Stimulated activated naive B cell treated with anti-CD40 and anti-IgM and Interleukin-4, amounts not matched to agents 10 μg/mL and 1 μg/mL and 100 μg/mL, for 72 hours (primary cell): ENCODE data around the gene ABCG2.

Experiments
- ATAC-seq, 2 donors: fragments of 150-1000 bp; cut with Tn5 transposase; replicated peaks; 2 replicates each; pipeline ENCODE4 v1.10.0; 2021; ENCODE audit warnings: moderate library complexity in 1 of 2
- DNase-seq: peaks from one replicate; pipeline ENCODE4 v3.0.0; 2021
- H3K27ac Mint-ChIP-seq: one replicate; pipeline ENCODE4 v1.8.0; 2022; ENCODE audit warnings: mild to moderate bottlenecking, mixed read lengths
- H3K27me3 Mint-ChIP-seq, 2 donors: one replicate each; pipeline ENCODE4 v1.8.0; 2022; ENCODE audit warnings: mixed read lengths in 2 of 2
- H3K36me3 Mint-ChIP-seq, 2 donors: one replicate each; pipeline ENCODE4 v1.8.0; 2022; ENCODE audit warnings: mixed read lengths in 2 of 2, mild to moderate bottlenecking in 1 of 2
- H3K4me1 Mint-ChIP-seq, 2 donors: one replicate each; pipeline ENCODE4 v1.8.0; 2022; ENCODE audit warnings: mixed read lengths in 2 of 2, mild to moderate bottlenecking in 1 of 2
- H3K4me3 Mint-ChIP-seq, 2 donors: one replicate each; pipeline ENCODE4 v1.8.0; 2022; ENCODE audit warnings: mild to moderate bottlenecking in 2 of 2, mixed read lengths in 2 of 2, moderate library complexity in 1 of 2
- H3K9me3 Mint-ChIP-seq, 2 donors: one replicate each; pipeline ENCODE4 v1.8.0; 2022; ENCODE audit warnings: mixed read lengths in 2 of 2, mild to moderate bottlenecking in 1 of 2

The ABCG2 gene

DNA sequence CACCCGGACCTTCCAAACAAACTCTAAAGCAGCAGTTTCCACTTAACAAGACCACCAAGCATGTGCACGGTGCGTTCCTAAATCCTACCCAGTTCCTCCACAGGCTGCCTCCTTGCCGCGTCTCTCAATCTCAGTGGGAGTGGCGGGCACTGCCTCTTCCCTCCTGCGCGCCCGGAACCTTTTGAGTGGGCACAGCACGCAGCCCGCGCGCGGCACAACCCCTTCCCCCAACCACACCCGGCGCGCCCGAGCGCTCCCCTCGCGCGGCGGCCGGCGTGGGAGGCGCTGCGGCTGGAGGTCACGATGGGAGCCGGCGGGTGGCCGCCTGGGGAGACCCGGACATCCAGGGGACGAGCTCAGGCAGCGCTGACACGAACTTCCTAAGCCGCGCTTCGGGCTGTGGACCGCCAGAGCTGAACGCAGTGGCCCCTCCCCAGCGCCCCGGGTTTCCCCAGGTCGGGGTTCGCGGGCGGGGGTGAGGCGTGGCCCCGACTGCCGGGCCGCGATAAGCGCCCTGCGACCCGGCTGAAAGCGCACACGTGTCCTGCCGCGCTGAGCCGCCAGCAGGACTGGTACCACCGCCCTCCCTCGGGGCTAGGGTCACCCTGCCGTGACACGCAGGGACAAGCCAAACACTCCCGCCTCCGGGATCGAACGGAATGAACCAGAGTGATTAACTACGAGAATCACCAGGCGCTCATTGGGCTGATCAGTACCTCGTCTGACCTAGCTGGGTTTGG is at the start of gene ABCG2:
TSS of gene ABCG2 (minus strand) at position 151 of the 740 bp plus-strand sequence. CDS start 18,644 bp downstream, outside the sequence.
- Mint-ChIP-seq H3K9me3 (peaks cover 0 to 4% of the 10 kb centered on the region in 2 donors), H3K27ac (peak within 1 kb of the TSS; percentile 59), H3K4me1 (peaks cover 7 to 10% of the 10 kb centered on the region in 2 donors), H3K27me3 (peaks cover 0 to 9% of the 10 kb centered on the region in 2 donors), H3K4me3 (peak within 1 kb of the TSS; percentile 82 to 85), H3K36me3 (peaks cover 0 to 4% of the 10 kb centered on the region in 2 donors)
- peak; percentile 79 to 86 for ATAC-seq
- DNase-seq = peak; percentile 50

DNA sequence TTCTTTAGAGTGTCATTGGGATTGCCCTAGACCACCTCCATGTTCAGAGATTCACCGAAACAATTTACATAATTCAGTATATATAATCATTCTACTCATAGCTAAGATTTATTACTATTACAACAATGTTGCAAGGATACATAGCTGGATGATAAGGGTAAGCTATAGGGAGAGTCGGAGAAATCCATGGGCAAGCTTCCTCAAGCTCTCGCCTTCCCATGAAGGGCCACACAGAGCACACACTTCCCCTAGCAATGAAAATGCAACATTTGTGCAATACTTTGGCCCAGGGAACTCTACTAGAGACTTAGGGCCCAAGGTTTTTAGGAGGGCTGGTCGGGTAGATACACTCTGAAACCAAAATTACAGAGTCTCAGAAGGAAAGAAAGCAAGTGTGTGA is 49.7 kb upstream of the ABCG2 start:
- Mint-ChIP-seq H3K4me1 (peaks cover 0 to 2% of the 10 kb centered on the region in 2 donors), H3K9me3 (no peaks in the 10 kb centered on the region), H3K36me3 (no peaks in the 10 kb centered on the region), H3K27ac (no peak overlapping the region), H3K4me3 (no peak overlapping the region), H3K27me3 (peaks cover 0 to 7% of the 10 kb centered on the region in 2 donors)
- DNase-seq (no peak), ATAC-seq (no peak)

DNA sequence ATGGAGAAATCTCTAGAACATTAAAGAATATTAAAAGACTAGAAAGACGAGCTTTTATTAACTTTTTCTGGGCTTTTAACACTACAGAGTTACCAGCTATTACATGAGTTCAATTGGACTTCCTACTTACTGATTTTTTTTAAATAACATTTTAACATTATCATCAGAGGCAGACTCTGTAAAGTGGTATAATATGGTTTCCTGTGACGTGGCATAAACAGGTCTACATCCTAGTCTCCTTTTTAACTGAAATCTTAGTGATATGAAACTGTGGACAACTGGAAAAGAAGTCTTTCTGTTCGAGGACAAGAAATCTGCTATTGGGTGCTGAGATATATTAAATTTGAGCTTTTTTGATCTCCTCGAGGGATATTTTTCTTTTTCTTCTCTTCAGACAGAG is 48.7 kb upstream of the ABCG2 start:
- DNase-seq (no peak), ATAC-seq (no peak)
- Mint-ChIP-seq H3K36me3 (no peaks in the 10 kb centered on the region), H3K27me3 (peaks cover 0 to 1% of the 10 kb centered on the region in 2 donors), H3K4me1 (peaks cover 0 to 1% of the 10 kb centered on the region in 2 donors), H3K27ac (no peak overlapping the region), H3K9me3 (no peaks in the 10 kb centered on the region), H3K4me3 (no peak overlapping the region)

DNA sequence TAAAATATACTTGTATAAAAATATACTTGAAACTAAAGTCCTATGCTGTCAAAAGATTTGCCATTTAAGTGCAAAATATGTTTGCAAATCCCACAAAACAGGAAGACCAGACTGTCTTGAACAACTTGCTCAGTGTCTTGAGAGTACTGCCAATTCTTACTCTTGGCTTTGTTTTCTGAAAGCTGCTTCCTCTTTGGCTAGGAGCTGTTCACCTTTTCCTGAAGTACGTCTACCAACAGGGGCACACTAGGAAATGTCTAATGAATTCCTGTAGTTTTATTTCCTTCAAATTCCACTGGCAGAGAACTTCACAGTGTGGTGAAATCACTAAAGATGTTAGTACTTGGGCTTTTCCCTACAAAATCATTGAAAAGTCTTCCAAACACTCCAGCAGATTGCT is 46.4 kb upstream of the ABCG2 start:
- DNase-seq (no peak), ATAC-seq (no peak)
- H3K9me3 Mint-ChIP-seq = no peaks in the 10 kb centered on the region
- no peak overlapping the region for H3K4me3 Mint-ChIP-seq
- no peaks in the 10 kb centered on the region for H3K27me3 Mint-ChIP-seq
- no peak overlapping the region for H3K27ac Mint-ChIP-seq
- no peaks in the 10 kb centered on the region for H3K4me1 Mint-ChIP-seq
- H3K36me3 Mint-ChIP-seq = no peaks in the 10 kb centered on the region

DNA sequence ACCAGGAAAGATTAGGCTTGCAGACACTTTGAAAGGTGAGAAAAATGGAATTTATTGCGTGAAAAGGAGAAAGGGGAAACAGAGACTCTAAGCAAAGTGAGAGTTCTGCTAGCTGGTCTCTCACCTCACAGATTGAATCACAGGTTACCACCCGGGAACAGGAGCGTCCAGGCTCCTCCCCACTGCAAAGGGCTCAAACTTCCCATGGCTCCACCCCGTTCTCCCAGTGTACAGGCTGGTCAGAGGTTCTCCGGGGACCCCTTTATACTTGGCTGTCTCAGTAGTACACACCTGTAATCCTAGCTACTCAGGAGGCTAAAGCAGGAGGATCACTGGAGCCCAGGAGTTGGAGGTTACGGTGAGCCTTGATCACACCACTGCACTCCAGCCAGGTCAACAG is 44.0 kb upstream of the ABCG2 start:
- ATAC-seq (no peak), DNase-seq (no peak)
- Mint-ChIP-seq H3K36me3 (no peaks in the 10 kb centered on the region), H3K27me3 (no peaks in the 10 kb centered on the region), H3K4me3 (no peak overlapping the region), H3K9me3 (no peaks in the 10 kb centered on the region), H3K4me1 (no peaks in the 10 kb centered on the region), H3K27ac (no peak overlapping the region)

DNA sequence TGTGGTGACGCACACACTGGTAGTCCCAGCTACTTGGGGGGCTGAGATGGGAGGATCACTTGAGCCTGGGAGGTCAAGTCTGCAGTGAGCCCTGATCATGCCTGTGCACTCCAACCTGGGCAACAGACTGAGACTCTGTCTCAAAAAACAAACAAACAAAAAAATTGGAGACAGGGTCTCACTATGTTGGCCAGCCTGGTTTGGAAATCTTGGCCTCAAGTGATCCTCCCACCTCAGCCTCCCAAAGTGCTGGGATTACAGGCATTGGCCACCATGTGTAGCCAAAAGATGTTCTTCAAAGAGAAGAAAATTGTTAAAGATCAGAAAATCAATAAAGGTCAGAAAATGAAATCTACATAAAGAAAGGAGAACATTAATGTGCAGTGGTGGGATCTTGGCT is 41.7 kb upstream of the ABCG2 start:
- H3K9me3 Mint-ChIP-seq = no peaks in the 10 kb centered on the region
- ATAC-seq (no peak), DNase-seq (no peak)
- H3K27ac Mint-ChIP-seq = no peak overlapping the region
- H3K27me3 Mint-ChIP-seq = no peaks in the 10 kb centered on the region
- H3K4me1 Mint-ChIP-seq = no peaks in the 10 kb centered on the region
- no peaks in the 10 kb centered on the region for H3K36me3 Mint-ChIP-seq
- H3K4me3 Mint-ChIP-seq = no peak overlapping the region

DNA sequence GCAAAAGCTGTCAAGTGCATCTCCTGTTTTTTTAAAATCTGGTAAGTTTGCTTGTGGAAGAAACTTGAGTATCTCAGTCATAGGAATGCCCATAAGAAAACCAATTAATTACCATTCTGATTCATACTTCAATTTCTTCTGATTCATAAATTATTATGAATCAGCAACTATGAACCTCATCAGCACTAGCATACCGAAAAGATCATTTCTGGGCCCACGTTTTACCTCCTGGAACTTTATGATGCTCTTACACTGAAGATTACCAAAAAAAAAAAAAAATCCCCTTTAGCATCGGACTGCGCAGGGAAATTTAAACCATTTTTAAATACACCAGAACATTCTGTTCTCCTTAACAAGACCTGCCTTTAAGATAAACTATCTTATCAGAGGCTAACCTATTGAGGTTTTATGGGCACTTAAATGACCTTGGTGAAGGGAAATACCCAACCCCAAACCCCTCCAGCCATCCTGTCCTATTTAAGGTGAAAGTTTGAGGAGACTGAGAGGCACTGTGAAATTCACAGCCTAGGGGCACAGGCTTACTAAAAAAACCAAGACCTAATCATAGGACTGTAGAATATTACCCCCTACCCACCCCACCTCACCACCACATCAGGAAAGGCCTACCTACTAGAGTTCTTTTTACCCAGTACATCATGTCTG is 38.2 kb upstream of the ABCG2 start:
- H3K36me3 Mint-ChIP-seq = no peaks in the 10 kb centered on the region
- no peaks in the 10 kb centered on the region for H3K9me3 Mint-ChIP-seq
- H3K4me1 Mint-ChIP-seq = no peaks in the 10 kb centered on the region
- ATAC-seq (no peak), DNase-seq (no peak)
- no peak overlapping the region for H3K27ac Mint-ChIP-seq
- H3K4me3 Mint-ChIP-seq = no peak overlapping the region
- no peaks in the 10 kb centered on the region for H3K27me3 Mint-ChIP-seq

DNA sequence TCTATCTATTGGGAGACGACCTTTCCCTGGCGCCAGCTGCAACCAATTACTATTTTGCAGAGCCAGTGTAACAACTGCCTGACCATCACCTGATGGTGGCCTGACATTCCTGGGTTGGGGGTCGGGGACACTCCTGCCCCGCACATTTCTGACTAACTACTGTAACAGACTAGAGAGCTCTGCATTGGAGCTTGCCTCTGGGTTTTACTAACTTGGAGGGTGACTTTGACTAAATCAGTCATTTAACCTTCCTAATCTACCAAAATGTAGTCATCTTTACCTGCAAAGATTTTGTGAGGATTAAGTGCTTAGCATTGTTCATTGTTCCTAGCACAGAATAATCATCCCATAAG is 37.5 kb upstream of the ABCG2 start:
- H3K4me3 Mint-ChIP-seq = no peak overlapping the region
- no peak overlapping the region for H3K27ac Mint-ChIP-seq
- no peaks in the 10 kb centered on the region for H3K36me3 Mint-ChIP-seq
- no peaks in the 10 kb centered on the region for H3K9me3 Mint-ChIP-seq
- DNase-seq (no peak), ATAC-seq (no peak)
- H3K4me1 Mint-ChIP-seq = no peaks in the 10 kb centered on the region
- H3K27me3 Mint-ChIP-seq = no peaks in the 10 kb centered on the region

DNA sequence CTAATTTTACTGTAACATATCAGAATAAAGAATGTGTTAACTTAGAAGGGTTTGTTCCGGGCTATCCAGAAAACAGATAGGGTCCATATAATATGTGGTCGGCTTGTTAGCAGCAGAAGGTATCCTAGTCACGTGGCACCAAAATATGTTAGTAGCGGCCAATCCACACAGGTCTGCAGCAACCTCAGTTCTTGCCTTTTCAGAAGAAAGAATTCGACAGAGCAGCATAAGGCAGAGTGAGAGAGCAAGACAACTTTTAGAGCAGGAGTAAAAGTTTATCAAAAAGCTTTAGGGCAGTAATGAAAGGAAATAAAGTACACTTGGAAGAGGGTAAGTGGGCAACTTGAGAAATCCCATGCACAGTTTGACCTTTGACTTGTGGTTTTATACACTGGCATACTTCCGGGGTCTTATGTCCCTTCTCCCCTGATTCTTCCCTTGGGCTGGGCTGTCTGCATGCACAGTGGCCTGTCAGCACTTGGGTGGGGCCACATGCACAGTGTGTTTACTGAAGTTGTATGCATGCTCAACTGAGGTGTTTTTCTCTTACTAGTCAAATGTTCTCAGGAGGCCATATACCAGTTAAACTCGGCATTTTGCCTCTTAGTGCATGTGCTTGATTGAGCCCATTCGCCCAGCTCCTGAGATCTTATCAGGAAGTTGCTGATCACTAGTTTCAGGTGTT is 37.0 kb upstream of the ABCG2 start:
- no peaks in the 10 kb centered on the region for H3K9me3 Mint-ChIP-seq
- H3K36me3 Mint-ChIP-seq = no peaks in the 10 kb centered on the region
- H3K4me3 Mint-ChIP-seq = no peak overlapping the region
- DNase-seq = no peak
- no peaks in the 10 kb centered on the region for H3K4me1 Mint-ChIP-seq
- no peaks in the 10 kb centered on the region for H3K27me3 Mint-ChIP-seq
- ATAC-seq = no peak
- no peak overlapping the region for H3K27ac Mint-ChIP-seq

DNA sequence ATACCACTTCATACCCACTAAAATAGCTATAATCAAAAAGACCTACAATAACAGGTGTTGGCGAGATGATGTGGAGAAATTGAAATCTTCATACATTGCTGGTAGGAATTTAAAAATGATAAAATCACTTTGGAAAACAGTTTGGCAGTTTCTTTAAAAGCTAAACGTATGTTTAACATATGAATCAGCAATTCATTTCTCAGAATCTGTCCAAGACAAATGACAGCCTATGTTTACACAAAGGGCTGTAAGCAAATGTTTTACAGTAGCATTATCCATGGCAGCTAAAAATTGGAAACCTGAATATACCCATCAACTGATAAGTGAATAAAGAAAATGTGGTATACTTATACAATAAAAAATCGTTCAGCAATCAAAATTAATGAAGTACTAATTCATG is 33.0 kb upstream of the ABCG2 start:
- Mint-ChIP-seq H3K4me1 (no peaks in the 10 kb centered on the region), H3K27me3 (no peaks in the 10 kb centered on the region), H3K36me3 (no peaks in the 10 kb centered on the region), H3K27ac (no peak overlapping the region), H3K9me3 (no peaks in the 10 kb centered on the region), H3K4me3 (no peak overlapping the region)
- ATAC-seq (no peak), DNase-seq (no peak)

DNA sequence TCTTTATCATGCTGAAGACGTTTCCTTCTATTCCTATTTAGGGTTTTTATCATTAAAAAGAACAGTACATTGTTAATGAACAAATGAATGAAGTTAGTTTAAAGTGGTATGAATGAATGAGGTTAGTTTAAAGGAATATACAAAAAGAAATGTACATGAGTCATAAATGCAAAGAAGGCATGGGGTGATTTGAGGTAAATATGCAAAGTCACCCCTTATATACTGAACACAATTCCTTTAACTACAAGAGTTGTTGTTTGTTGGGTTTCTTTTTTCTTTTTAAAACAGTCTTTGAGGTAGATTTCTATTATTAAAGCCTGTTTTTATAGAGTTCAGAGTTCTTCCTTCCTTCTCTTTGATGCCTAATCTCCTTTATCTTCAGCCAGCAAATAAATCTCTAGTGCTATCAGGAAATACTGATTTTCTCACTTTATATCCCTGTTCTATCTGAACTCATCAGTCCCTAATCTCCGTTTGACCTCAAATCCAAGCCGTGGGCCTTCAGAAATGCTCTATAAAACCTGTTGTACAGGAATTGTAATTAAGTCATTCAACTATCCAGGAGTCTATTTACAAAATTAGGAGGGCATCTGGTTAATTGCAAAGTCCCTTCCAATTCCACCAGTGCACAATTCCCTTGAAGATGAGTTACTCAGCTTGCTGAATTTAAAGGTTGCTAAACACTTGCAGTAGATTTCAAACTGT is 31.6 kb upstream of the ABCG2 start:
- no peaks in the 10 kb centered on the region for H3K9me3 Mint-ChIP-seq
- no peak for ATAC-seq
- no peaks in the 10 kb centered on the region for H3K4me1 Mint-ChIP-seq
- H3K36me3 Mint-ChIP-seq = no peaks in the 10 kb centered on the region
- H3K27ac Mint-ChIP-seq = no peak overlapping the region
- H3K4me3 Mint-ChIP-seq = no peak overlapping the region
- DNase-seq = no peak
- no peaks in the 10 kb centered on the region for H3K27me3 Mint-ChIP-seq

DNA sequence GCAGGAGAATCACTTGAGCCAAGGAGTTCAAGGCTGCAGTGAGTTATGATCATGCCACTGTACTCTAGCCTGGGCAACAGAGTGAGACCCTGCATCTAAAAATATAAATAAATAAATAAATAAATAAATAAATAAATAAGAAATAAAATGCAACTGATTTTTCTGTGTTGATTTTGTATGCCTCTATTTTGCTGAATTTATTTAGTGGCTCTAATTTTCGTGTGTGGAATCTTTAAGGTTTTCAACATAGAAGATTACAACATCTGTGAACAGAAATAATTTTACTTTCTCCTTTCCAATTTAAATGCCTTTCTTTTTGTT is 30.9 kb upstream of the ABCG2 start:
- Mint-ChIP-seq H3K27ac (no peak overlapping the region), H3K4me3 (no peak overlapping the region), H3K36me3 (no peaks in the 10 kb centered on the region), H3K9me3 (peaks cover 0 to 2% of the 10 kb centered on the region in 2 donors), H3K4me1 (no peaks in the 10 kb centered on the region), H3K27me3 (no peaks in the 10 kb centered on the region)
- DNase-seq (no peak), ATAC-seq (no peak)

DNA sequence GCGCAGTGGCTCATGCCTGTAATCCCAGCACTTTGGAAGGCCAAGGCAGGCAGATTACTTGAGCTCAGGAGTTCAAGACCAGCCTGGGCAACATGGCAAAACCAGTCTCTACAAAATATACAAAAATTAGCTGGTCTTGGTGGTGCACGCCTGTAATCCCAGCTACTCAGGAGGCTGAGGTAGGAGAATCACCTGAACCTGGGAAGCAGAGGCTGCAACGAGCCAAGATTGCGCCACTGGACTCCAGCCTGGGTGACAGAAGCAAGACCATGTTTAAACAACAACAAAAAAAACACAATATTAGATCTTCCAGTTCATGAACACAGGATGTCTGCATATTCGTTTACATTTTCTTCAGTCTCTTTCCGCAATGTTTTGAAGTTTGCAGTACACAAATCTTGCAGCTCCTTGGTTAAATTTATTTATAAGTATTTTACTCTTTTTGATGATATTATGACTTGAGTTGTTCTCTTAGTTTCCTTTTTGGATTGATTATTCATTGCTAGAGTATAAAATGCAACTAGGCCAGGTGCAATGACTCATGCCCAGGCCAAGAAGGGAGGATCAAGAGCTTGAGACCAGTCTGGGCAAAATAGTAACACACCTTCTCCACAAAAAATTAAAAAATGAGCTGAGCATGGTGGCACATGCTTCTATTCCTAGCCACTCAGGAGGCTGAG is 30.4 kb upstream of the ABCG2 start:
- Mint-ChIP-seq H3K27me3 (no peaks in the 10 kb centered on the region), H3K36me3 (no peaks in the 10 kb centered on the region), H3K4me1 (no peaks in the 10 kb centered on the region), H3K4me3 (no peak overlapping the region), H3K9me3 (peaks cover 0 to 2% of the 10 kb centered on the region in 2 donors), H3K27ac (no peak overlapping the region)
- ATAC-seq (no peak), DNase-seq (no peak)

DNA sequence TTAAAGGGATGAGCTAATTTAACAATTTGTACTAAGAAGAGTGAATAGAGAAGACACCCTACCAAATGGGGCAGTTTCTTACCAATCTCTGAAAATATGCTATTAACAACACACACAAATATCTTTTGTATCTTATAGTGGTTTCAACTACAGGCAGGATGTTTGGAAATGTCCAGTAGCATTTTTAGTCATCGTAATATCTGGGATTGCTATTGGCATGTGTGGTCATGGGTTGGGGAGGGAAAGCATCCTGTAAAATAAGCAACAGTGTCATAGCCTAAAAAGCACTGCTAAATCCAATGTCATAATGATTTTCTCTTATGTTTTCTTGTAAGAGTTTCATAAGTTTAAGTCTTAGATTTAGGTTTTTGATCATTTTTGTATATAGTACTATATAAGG is 29.3 kb upstream of the ABCG2 start:
- no peak for DNase-seq
- peaks cover 0 to 2% of the 10 kb centered on the region in 2 donors for H3K9me3 Mint-ChIP-seq
- no peak for ATAC-seq
- peaks cover 0 to 5% of the 10 kb centered on the region in 2 donors for H3K27me3 Mint-ChIP-seq
- no peak overlapping the region for H3K4me3 Mint-ChIP-seq
- H3K4me1 Mint-ChIP-seq = peaks cover 0 to 5% of the 10 kb centered on the region in 2 donors
- H3K36me3 Mint-ChIP-seq = no peaks in the 10 kb centered on the region
- no peak overlapping the region for H3K27ac Mint-ChIP-seq
